Dermis microvascular lymphatic vessel endothelial cell (primary cell): ENCODE results near the gene RCOR2. TPM values are rescaled to one million over a fixed set of nuclear protein-coding genes. Genes with fewer than 3 reads are reported as not detected.
"Not testable (repeated sequence)": the region's sequence is repeated elsewhere in the genome, so short reads cannot be mapped to it uniquely, and the experiment has no call there.

Source experiments
- DNase-seq, 2 donors: peaks; one replicate each; pipeline versions ENCODE4 v3.0.0 to v3.0.0-alpha.2; 2010; ENCODE audit warnings: low read depth in 2 of 2
- total RNA-seq: library from RNA; depleted of rRNA; stranded (reverse); fragments of >200 nt; gene quantifications from 2 replicates; pipeline ENCODE4 v1.2.1, GENCODE V29; 2014

RCOR2 gene
- total RNA-seq, 1 donor from 2014 or later = 0.13 TPM

- DNase-seq = no peak
Measured at GRCh38 chr11:63879598-63880402, 37.2 kb downstream of the RCOR2 start.

GRCh38 chr11:63877658-63878241 lies 39.2 kb downstream of the RCOR2 start:
- DNase-seq = no peak

DNA sequence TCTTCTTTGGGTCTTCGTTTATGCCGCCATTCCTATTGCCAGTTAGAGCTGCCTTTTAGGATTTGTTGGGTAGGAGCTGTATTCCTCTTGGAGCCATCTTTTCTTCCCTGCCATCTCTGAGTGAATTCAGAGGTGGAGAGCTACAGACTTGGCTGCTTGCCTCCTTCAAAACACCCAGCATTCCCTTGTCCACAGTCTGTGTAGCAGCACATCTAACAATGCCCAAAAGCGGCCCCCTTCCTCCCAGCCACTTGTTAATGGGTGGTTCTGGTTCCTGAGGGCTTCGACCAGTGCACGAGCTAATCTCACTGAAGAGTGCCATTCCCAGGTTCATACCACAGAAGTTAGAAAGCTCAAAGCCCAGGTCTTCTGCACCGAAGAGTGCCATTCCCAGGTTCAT lies 40.3 kb downstream of the RCOR2 start:
- no peak for DNase-seq

GRCh38 chr11:63875506-63876065 lies 41.4 kb downstream of the RCOR2 start:
- no peak for DNase-seq

- DNase-seq = no peak
Measured at GRCh38 chr11:63874511-63874910, 42.5 kb downstream of the RCOR2 start.

DNA sequence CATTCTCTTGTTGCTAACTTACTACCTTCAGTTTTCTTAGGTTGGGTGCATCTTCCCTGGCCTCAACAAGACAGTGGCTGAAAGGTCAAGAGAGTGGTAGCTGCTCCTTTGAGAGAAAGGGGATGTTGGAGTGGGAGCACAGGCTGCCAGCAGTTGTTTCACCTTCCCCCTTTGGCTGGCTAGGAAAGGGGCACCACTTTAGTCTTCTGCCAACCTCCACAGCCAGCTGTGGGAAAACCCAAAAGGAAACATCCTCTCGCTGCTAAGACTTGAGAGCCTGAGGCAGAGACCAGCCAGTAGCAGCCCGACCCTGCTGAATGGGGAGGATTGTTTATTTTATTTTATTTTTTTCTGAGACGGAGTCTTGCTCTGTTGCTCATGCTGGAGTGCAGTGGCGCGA lies 43.7 kb downstream of the RCOR2 start:
- DNase-seq = no peak

DNA sequence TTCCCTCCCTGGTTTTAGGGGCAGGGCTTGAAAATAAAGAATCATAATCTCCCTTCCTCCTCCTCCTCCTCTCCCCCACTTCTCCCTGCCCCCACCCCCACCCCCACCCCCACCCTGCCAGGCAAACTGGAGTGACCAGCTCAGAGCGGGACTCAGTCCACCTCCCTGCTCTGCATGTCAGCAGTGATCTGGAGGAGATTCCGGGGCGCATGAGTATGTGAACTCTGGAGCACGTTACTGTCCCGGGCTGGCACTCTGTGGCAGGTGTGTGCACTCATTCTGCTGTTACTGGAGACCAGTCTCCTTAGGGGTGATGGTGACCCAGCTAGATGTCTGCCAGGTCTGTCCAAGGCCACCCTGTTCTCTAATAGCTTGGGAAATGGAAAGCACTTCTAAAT lies 44.2 kb downstream of the RCOR2 start:
- DNase-seq = no peak

- peak; percentile 78 to 88 for DNase-seq
Measured at GRCh38 chr11:63871962-63872799, 44.8 kb downstream of the RCOR2 start.

DNA sequence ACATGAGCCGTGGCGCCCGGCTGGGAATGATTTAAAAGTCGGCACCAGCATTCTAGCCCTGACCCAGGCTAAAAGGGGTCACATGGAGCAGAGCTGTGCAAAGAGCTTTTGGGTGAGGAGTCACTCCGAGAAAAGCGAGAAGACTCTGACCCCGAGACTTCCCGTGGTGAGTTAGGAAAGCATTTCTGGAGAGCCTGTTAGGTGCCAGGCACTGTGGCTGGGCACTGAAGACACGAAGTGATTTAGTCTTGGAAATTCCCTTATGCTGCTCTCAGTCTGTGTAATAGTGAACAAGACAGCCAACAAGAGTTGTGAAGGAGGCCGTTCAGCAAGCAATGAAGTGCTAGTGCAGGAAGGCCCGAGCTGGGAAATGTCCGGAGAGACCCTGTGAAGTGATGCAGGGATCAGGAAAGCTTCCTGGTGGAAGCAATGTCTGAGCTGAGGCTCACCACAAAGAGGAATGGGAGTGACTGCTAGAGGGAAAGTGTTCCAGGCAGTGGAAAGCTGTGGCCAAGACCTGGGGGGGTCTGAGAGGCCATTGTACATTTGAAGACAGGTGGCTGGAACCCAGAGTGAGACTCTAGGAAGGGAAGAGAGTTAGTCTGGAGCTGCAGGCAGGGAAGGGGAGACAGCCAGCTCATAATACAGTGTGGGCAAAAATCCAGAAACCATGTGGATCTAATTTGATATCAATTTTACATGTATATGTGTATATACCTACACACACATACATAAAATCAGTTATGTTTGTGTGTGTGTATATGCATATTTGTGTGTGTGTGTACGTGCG lies 46.4 kb downstream of the RCOR2 start:
- no peak for DNase-seq

DNA sequence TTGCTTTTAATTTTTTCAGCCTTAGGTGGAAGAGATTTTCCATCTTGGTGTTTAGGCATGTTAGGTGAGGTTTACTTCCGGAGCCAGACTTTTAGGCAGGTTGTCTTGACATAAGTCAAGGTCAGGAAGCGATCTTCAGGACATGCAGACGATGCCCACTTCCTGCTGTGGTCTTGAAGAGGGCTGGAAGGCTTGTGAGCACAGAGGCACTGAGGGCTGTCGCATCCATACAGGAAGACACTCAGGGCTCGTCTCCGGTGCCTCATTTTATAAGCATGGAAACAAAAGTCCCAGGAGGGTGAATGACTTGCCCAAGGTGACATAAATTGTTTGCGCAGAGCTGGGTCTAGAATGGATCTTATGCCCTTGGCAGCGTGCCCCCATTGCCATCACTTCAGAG lies 47.3 kb downstream of the RCOR2 start:
- DNase-seq = no peak

DNA sequence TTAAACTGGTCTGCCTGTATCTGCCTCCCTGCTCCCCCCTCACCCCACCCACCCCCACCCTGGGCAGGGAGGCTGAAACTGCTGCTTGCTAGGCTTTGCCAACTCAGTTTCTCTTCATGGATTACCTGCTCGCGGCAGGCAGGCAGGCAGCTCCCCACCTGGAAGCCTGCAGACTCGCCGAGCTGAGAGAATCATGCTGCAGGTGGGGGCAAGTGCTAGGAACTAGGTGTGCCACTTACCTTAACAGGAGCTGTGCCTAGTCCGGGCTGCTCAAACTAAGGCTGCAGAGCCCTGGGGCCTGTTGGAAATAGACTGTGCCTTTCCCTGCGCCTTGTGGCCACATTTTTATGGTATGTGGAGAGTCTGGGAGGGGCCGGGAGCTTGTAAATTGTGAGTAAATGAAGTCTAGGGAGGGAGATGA lies 47.8 kb downstream of the RCOR2 start:
- no peak for DNase-seq

- DNase-seq = peak in 1 of 2 donors; percentile 24
Measured at GRCh38 chr11:63868399-63869064, 48.4 kb downstream of the RCOR2 start.

DNA sequence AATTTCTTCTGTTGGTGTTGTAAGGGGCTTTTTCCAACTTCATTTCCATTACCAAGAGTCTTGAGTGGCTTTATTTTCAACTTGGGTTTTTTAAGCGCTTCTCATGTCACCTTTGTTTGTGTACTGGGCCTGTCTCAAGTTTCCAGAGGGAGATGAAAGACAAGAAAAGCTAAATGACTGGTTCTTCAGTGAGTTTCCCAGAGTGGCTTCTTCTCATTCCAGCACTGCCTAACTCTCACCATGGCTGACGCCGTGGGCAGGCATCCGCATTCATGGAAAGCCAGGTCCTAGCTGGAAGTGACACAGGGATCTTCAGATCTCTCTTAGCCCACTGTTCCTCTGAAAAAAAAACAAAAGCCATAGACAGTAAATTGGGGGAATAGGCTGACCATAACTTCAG lies 49.5 kb downstream of the RCOR2 start:
- no peak for DNase-seq

- DNase-seq = no peak
Measured at GRCh38 chr11:63866211-63866610, 50.8 kb downstream of the RCOR2 start.

DNA sequence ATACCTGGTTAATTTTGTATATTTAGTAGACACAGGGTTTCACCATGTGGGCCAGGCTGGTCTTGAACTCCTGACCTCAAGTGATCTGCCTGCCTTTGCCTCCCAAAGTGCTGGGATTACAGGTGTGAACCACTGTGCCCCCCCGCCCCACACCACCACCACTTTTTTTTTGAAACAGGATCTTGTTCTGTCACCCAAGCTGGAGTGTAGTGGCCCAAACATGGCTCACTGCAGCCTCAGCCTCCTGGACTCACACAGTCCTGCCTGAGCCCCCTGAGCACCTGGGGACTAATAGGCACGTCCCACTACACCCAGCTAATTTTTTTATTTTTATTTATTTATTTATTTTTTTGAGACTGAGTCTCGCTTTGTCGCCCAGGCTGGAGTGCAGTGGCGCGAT lies 53.3 kb downstream of the RCOR2 start:
- DNase-seq = not testable (repeated sequence)

GRCh38 chr11:63862923-63863322 lies 54.0 kb downstream of the RCOR2 start:
- peak in 1 of 2 donors; percentile 49 for DNase-seq
